ENCODE results near the gene NUP188. TPM values are rescaled to one million over a fixed set of nuclear protein-coding genes. Genes with fewer than 3 reads are reported as not detected.

Gene NUP188
- 107 and 117 TPM in 2 replicates for total RNA-seq (2014; rRNA removed; shearing (Covaris generic))
- polyA plus RNA-seq (2016; fragmentation: Nextera tagmentation; extraction: Ambion mirVana): 25.5 and 28.4 TPM in 2 replicates
- long read RNA-seq, partial matches to known transcripts: 5 of 6 reads
- long read RNA-seq, other reads (novel, unspliced or antisense): 1 of 6 reads

GRCh38 chr9:128947527-128948301, at the start of gene NUP188, which contains the start of gene DOLK:
Gene NUP188 (plus strand): TSS chr9:128947699. CDS start chr9:128947720, 21 bp downstream.
Gene DOLK (minus strand): TSS chr9:128947603. CDS start chr9:128947303, 300 bp downstream.
- H3K4me1 Mint-ChIP-seq: peaks cover 18% of the 10 kb centered on the region
- DNase-seq (ENCODE audit: low spot score) (peak; percentile 97), ATAC-seq (peak; percentile 88)
- no peaks in the 10 kb centered on the region for H3K9me3 Mint-ChIP-seq
- Histone ChIP-seq H3K4me2 (peak within 1 kb of the TSS; percentile 99), H3K9me2 (ENCODE audit: insufficient read depth) (no peaks in the 10 kb centered on the region), H3K4me1 (ENCODE audit: insufficient read depth) (no peaks in the 10 kb centered on the region; the same call in 1 of the 2 replicates), H2AFZ (peak within 1 kb of the TSS; percentile 99), H3K27me3 (ENCODE audit: insufficient read depth) (no peaks in the 10 kb centered on the region), H3F3A (replicated peaks; ENCODE audit: low read depth) (0 out of 2 replicates have a peak, but pooled peaks cover 6% of the 10 kb centered on the region), H4K20me1 (replicated peaks; ENCODE audit: insufficient read depth) (no peaks in the 10 kb centered on the region; the same call in none of the 2 replicates), H3K36me3 (ENCODE audit: insufficient read depth) (peaks cover 18% of the 10 kb centered on the region; the same call in 1 of the 2 replicates), H3K4me3 (peak within 1 kb of the TSS; percentile 99), H3K79me2 (replicated peaks; ENCODE audit: insufficient read depth) (peaks cover 35% of the 10 kb centered on the region), H3K27ac (ENCODE audit: low read depth) (peak within 1 kb of the TSS; percentile 72; the same call in 1 of the 2 replicates)
- H3K27me3 Mint-ChIP-seq (ENCODE audit: insufficient read depth, low read depth, poor library complexity): peaks cover 11% of the 10 kb centered on the region
- H3K36me3 Mint-ChIP-seq (ENCODE audit: low read depth): peaks cover 46% of the 10 kb centered on the region
- peak within 1 kb of the TSS; percentile 98 for H3K27ac Mint-ChIP-seq
- peak within 1 kb of the TSS; percentile 93 for H3K4me3 Mint-ChIP-seq
- no peak for TF ChIP-seq ZNF331 (CRISPR knock-in tag; IDR thresholded peaks at IDR 0.05; ENCODE audit: low read depth)
- TF ChIP-seq, protein P1, sequence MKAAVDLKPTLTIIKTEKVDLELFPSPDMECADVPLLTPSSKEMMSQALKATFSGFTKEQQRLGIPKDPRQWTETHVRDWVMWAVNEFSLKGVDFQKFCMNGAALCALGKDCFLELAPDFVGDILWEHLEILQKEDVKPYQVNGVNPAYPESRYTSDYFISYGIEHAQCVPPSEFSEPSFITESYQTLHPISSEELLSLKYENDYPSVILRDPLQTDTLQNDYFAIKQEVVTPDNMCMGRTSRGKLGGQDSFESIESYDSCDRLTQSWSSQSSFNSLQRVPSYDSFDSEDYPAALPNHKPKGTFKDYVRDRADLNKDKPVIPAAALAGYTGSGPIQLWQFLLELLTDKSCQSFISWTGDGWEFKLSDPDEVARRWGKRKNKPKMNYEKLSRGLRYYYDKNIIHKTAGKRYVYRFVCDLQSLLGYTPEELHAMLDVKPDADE (IDR thresholded peaks at IDR 0.05): 0 out of 2 replicates have a peak, but pooled peaks have one; percentile 12
- TF ChIP-seq POLR2AphosphoS5 (IDR thresholded peaks at IDR 0.05; ENCODE audit: low read depth): peak; percentile 98
- no peak for TF ChIP-seq ZNF114 (CRISPR knock-in tag; IDR thresholded peaks at IDR 0.05)
- peak; percentile 89 for TF ChIP-seq CREB1 (CRISPR knock-in tag; IDR thresholded peaks at IDR 0.05; ENCODE audit: low read depth)

- peaks cover 11% of the 10 kb centered on the region; the same call in 1 of the 2 replicates for H3K4me1 ChIP-seq (ENCODE audit: insufficient read depth)
- H3K4me3 Mint-ChIP-seq: no peak overlapping the region
- H3K4me1 Mint-ChIP-seq: peaks cover 32% of the 10 kb centered on the region
- H3K4me2 ChIP-seq: no peak overlapping the region
- peaks cover 49% of the 10 kb centered on the region for H3K79me2 ChIP-seq (replicated peaks; ENCODE audit: insufficient read depth)
- no peaks in the 10 kb centered on the region for H3K27me3 ChIP-seq (ENCODE audit: insufficient read depth)
- H2AFZ ChIP-seq: no peak overlapping the region
- no peaks in the 10 kb centered on the region for H3K9me2 ChIP-seq (ENCODE audit: insufficient read depth)
- H3K9me3 Mint-ChIP-seq: no peaks in the 10 kb centered on the region
- TF ChIP-seq ZNF114 (CRISPR knock-in tag; IDR thresholded peaks at IDR 0.05) (no peak), EZH2phosphoT487 (IDR thresholded peaks at IDR 0.05; ENCODE audit: unreplicated experiment) (no peak), STAT1 (IDR thresholded peaks at IDR 0.05; ENCODE audit: unreplicated experiment) (no peak)
- TF ChIP-seq, protein P2, sequence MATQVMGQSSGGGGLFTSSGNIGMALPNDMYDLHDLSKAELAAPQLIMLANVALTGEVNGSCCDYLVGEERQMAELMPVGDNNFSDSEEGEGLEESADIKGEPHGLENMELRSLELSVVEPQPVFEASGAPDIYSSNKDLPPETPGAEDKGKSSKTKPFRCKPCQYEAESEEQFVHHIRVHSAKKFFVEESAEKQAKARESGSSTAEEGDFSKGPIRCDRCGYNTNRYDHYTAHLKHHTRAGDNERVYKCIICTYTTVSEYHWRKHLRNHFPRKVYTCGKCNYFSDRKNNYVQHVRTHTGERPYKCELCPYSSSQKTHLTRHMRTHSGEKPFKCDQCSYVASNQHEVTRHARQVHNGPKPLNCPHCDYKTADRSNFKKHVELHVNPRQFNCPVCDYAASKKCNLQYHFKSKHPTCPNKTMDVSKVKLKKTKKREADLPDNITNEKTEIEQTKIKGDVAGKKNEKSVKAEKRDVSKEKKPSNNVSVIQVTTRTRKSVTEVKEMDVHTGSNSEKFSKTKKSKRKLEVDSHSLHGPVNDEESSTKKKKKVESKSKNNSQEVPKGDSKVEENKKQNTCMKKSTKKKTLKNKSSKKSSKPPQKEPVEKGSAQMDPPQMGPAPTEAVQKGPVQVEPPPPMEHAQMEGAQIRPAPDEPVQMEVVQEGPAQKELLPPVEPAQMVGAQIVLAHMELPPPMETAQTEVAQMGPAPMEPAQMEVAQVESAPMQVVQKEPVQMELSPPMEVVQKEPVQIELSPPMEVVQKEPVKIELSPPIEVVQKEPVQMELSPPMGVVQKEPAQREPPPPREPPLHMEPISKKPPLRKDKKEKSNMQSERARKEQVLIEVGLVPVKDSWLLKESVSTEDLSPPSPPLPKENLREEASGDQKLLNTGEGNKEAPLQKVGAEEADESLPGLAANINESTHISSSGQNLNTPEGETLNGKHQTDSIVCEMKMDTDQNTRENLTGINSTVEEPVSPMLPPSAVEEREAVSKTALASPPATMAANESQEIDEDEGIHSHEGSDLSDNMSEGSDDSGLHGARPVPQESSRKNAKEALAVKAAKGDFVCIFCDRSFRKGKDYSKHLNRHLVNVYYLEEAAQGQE (IDR thresholded peaks at IDR 0.05; ENCODE audit: unreplicated experiment): no peak
- H3K27ac Mint-ChIP-seq: peak overlapping the region; percentile 91
- H3K27me3 Mint-ChIP-seq (ENCODE audit: insufficient read depth, low read depth, poor library complexity): peaks cover 5% of the 10 kb centered on the region
- H3K4me3 ChIP-seq: no peak overlapping the region
- 0 out of 2 replicates have a peak, but pooled peaks cover 3% of the 10 kb centered on the region for H3F3A ChIP-seq (replicated peaks; ENCODE audit: low read depth)
- no peak for DNase-seq (ENCODE audit: low spot score)
- ATAC-seq: no peak
- peaks cover 33% of the 10 kb centered on the region for H4K20me1 ChIP-seq (replicated peaks; ENCODE audit: insufficient read depth)
- H3K27ac ChIP-seq (ENCODE audit: low read depth): no peak overlapping the region
- H3K36me3 ChIP-seq (ENCODE audit: insufficient read depth): peaks cover 11% of the 10 kb centered on the region
- peaks cover 42% of the 10 kb centered on the region for H3K36me3 Mint-ChIP-seq (ENCODE audit: low read depth)
Observed at GRCh38 chr9:128898382-128898781, 49.1 kb upstream of the NUP188 start.

Measured in GM23338 (cell line).